ENCODE data around the gene TMPRSS4. TPM values are rescaled to one million over a fixed set of nuclear protein-coding genes. Genes with fewer than 3 reads are reported as not detected.
A peak's percentile ranks its signal among the peaks of the same experiment; 100 is the strongest.

Gene TMPRSS4
- total RNA-seq, 1 donor from 2014 or later: 12.1 TPM

GRCh38 chr11:118087931-118088330, 11.1 kb downstream of the TMPRSS4 start:
- Mint-ChIP-seq H3K4me1 (ENCODE audit: low read depth) (peaks cover 24% of the 10 kb centered on the region), H3K27me3 (peaks cover 2% of the 10 kb centered on the region), H3K36me3 (ENCODE audit: insufficient read depth) (no peaks in the 10 kb centered on the region), H3K4me3 (ENCODE audit: low read depth) (no peak overlapping the region), H3K9me3 (ENCODE audit: low read depth) (no peaks in the 10 kb centered on the region), H3K27ac (no peak overlapping the region)
- no peak for DNase-seq (ENCODE audit: low spot score, unreplicated experiment)
- no peak for TF ChIP-seq CTCF (IDR thresholded peaks at IDR 0.05; ENCODE audit: unreplicated experiment)

DNA sequence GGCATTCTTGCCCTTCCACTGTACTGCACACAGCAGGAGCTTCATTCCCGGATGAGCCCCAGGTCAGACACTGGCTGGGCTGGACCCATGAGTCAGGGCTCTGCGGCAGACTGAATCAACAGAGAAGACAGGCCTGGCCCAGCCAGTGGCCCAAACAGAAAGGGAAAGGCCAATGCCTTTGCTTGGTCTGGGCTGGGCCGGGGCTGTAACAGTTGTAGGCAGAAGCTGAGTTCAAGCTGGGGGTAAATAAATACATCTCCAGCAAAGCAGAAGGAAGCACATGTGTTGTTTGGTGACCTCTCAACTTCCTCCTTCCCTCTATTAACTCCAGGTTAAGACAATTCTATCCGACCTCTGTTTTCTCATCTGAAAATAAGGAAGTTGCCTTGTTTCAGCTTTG, 11.7 kb downstream of the TMPRSS4 start:
- no peak overlapping the region for H3K27ac Mint-ChIP-seq

DNA sequence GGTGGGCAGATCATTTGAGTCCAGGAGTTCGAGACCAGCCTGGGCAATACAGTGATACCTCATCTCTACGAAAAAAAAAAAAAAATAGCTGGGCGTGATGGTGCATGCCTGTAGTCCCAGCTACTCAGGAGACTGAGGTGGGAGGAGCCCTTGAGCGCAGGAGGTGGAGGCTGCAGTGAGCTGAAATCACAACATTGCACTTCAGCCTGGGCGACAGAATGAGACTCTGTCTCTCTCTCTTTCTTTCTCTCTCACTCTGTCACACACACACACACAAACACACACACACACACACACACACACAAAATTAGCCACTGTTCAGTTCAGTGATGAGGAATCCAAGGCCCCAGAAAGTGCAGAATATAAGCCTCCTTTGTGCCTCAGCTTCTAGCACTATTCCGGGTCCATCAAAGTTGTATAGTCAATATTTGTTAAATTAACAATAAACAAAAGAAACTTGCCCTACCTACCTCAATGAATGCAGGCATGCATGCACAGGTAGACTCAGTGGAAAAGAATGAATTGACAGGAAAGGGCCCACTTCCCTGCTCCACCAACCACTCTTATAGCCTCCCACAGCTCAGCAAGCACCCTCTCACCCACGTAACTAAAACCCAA, 13.8 kb downstream of the TMPRSS4 start:
- TF ChIP-seq CTCF (IDR thresholded peaks at IDR 0.05; ENCODE audit: unreplicated experiment): no peak
- no peaks in the 10 kb centered on the region for H3K9me3 Mint-ChIP-seq (ENCODE audit: low read depth)
- H3K4me1 Mint-ChIP-seq (ENCODE audit: low read depth): peaks cover 33% of the 10 kb centered on the region
- no peak overlapping the region for H3K4me3 Mint-ChIP-seq (ENCODE audit: low read depth)
- DNase-seq (ENCODE audit: low spot score, unreplicated experiment): no peak
- H3K27ac Mint-ChIP-seq: no peak overlapping the region
- H3K36me3 Mint-ChIP-seq (ENCODE audit: insufficient read depth): no peaks in the 10 kb centered on the region
- H3K27me3 Mint-ChIP-seq: peaks cover 2% of the 10 kb centered on the region

More for the DNA sequence above, 11.7 kb downstream of the TMPRSS4 start:
- DNase-seq (ENCODE audit: low spot score, unreplicated experiment): no peak
- no peak overlapping the region for H3K4me3 Mint-ChIP-seq (ENCODE audit: low read depth)
- no peak for TF ChIP-seq CTCF (IDR thresholded peaks at IDR 0.05; ENCODE audit: unreplicated experiment)
- no peaks in the 10 kb centered on the region for H3K36me3 Mint-ChIP-seq (ENCODE audit: insufficient read depth)
- no peaks in the 10 kb centered on the region for H3K9me3 Mint-ChIP-seq (ENCODE audit: low read depth)
- peaks cover 2% of the 10 kb centered on the region for H3K27me3 Mint-ChIP-seq
- H3K4me1 Mint-ChIP-seq (ENCODE audit: low read depth): peaks cover 22% of the 10 kb centered on the region

GRCh38 chr11:118091690-118092089, 14.8 kb downstream of the TMPRSS4 start:
- H3K27me3 Mint-ChIP-seq: peaks cover 5% of the 10 kb centered on the region
- no peaks in the 10 kb centered on the region for H3K9me3 Mint-ChIP-seq (ENCODE audit: low read depth)
- no peak for TF ChIP-seq CTCF (IDR thresholded peaks at IDR 0.05; ENCODE audit: unreplicated experiment)
- H3K4me3 Mint-ChIP-seq (ENCODE audit: low read depth): no peak overlapping the region
- peaks cover 43% of the 10 kb centered on the region for H3K4me1 Mint-ChIP-seq (ENCODE audit: low read depth)
- H3K36me3 Mint-ChIP-seq (ENCODE audit: insufficient read depth): no peaks in the 10 kb centered on the region
- no peak for DNase-seq (ENCODE audit: low spot score, unreplicated experiment)
- peak overlapping the region; percentile 18 for H3K27ac Mint-ChIP-seq

- Mint-ChIP-seq H3K36me3 (ENCODE audit: insufficient read depth) (no peaks in the 10 kb centered on the region), H3K27me3 (peaks cover 7% of the 10 kb centered on the region), H3K27ac (no peak overlapping the region), H3K4me3 (ENCODE audit: low read depth) (no peak overlapping the region), H3K4me1 (ENCODE audit: low read depth) (peaks cover 44% of the 10 kb centered on the region), H3K9me3 (ENCODE audit: low read depth) (no peaks in the 10 kb centered on the region)
- no peak for TF ChIP-seq CTCF (IDR thresholded peaks at IDR 0.05; ENCODE audit: unreplicated experiment)
- no peak for DNase-seq (ENCODE audit: low spot score, unreplicated experiment)
These were observed 16.2 kb downstream of the TMPRSS4 start for GRCh38 chr11:118092907-118093571.

Data from progenitor cell of endocrine pancreas (in vitro differentiated cells).